Thyroid gland (tissue), 4 donors: Measurements from ENCODE around the gene STX12.

Source experiments
- CTCF ChIP-seq, 6 experiments: fragments of 200-600 bp in 3 of 6; fragments of 450-650 bp in 3 of 6; sonication (generic) in 3 of 6; IDR thresholded peaks; one replicate each; pipeline ENCODE4 v1.5.1; 2016 to 2019; ENCODE audit warnings: antibody characterized with exemption in 6 of 6, mild to moderate bottlenecking in 2 of 6, inconsistent platforms in 1 of 6, moderate library complexity in 1 of 6
- POLR2A ChIP-seq, 2 donors: fragments of 450-650 bp; IDR thresholded peaks; one replicate each; pipeline ENCODE4 v1.6.1; 2017; ENCODE audit warnings: antibody characterized with exemption in 2 of 2, mild to moderate bottlenecking in 2 of 2, moderate library complexity in 1 of 2

- TF ChIP-seq CTCF (IDR thresholded peaks at IDR 0.05), result no peak
- TF ChIP-seq POLR2A (IDR thresholded peaks at IDR 0.05), result no peak
Observed at GRCh38 chr1:27849951-27850350, 76.9 kb downstream of the STX12 start.
